ENCODE measurements around the gene EXOC6B.

Gene EXOC6B

DNA sequence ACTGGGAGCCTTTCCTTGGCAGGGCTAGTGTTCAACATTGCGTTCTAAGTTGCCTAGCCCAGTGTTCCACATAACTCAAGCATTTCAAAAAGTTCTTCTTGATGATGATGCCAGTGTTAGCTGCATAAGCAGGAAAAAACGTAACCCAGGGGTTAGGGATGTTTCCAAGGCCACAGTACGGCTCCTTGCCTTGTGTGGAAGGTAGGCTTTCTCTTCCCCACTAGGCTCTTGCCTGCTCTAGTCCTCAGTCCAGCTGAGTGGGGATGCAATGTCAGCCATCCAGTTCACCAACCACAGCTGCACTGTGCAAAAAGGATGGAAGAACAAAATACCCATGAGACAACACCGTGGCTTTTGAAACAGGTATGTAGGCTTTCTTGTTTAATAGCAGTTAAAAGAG, 650.2 kb downstream of the EXOC6B start:
- H3K4me3 ChIP-seq (ENCODE audit: low read length) = no peak overlapping the region
- H2AFZ ChIP-seq (ENCODE audit: low read depth, low read length) = no peak overlapping the region
- no peaks in the 10 kb centered on the region for H3K79me2 ChIP-seq (ENCODE audit: low read length)
- no peaks in the 10 kb centered on the region for H3K9me3 ChIP-seq (ENCODE audit: insufficient read depth, low read length)
- H3K27me3 ChIP-seq (ENCODE audit: low read depth, low read length) = no peaks in the 10 kb centered on the region
- H3K4me2 ChIP-seq (ENCODE audit: low read length) = no peak overlapping the region
- H4K20me1 ChIP-seq (ENCODE audit: insufficient read depth, low read length) = no peaks in the 10 kb centered on the region
- H3K9ac ChIP-seq (ENCODE audit: low read length) = no peak overlapping the region
- H3K4me1 ChIP-seq (ENCODE audit: low read length) = no peaks in the 10 kb centered on the region
- H3K27ac ChIP-seq (ENCODE audit: low read length) = no peak overlapping the region
- no peak for TF ChIP-seq EZH2phosphoT487 (IDR thresholded peaks at IDR 0.05; ENCODE audit: low read depth)
- TF ChIP-seq, protein P1, sequence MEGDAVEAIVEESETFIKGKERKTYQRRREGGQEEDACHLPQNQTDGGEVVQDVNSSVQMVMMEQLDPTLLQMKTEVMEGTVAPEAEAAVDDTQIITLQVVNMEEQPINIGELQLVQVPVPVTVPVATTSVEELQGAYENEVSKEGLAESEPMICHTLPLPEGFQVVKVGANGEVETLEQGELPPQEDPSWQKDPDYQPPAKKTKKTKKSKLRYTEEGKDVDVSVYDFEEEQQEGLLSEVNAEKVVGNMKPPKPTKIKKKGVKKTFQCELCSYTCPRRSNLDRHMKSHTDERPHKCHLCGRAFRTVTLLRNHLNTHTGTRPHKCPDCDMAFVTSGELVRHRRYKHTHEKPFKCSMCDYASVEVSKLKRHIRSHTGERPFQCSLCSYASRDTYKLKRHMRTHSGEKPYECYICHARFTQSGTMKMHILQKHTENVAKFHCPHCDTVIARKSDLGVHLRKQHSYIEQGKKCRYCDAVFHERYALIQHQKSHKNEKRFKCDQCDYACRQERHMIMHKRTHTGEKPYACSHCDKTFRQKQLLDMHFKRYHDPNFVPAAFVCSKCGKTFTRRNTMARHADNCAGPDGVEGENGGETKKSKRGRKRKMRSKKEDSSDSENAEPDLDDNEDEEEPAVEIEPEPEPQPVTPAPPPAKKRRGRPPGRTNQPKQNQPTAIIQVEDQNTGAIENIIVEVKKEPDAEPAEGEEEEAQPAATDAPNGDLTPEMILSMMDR (IDR thresholded peaks at IDR 0.05; ENCODE audit: low read depth, low read length) = no peak
- no peaks in the 10 kb centered on the region for H3K36me3 ChIP-seq (replicated peaks; ENCODE audit: low read depth, low read length)

DNA sequence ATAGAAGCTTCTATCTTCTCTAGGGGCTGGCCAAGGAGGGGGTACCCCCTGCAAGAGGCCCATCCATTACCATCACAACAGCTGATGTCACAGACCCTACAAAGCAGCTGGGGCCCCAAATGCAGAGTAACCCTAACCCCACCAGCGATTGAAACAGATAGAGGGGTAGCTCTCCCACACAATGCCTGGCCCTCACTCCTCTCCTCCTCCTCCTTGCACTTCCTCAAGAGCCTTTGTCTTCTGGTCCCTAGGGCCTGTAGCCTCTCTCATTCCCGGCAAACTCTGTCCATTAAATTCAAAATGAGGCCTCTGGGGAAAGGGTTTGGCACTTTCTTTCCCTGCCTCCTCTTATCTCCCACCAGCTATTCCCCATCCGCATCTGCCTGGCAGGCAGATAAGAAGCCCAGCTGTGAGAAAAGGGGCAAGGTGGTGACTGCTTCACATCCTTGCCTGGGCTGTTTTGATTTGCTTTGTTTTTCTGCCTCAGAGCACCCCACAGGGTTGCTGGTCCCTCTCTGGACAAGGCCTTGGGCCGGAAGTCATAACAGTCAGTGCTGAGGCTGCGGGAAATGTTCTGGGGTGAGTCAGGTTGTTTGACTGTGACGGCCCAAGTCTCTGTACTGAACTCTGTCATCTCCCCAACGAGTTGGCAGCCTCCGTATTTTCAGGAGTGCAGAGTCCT, 652.1 kb downstream of the EXOC6B start:
- Histone ChIP-seq H4K20me1 (ENCODE audit: insufficient read depth, low read length) (no peaks in the 10 kb centered on the region), H3K36me3 (replicated peaks; ENCODE audit: low read depth, low read length) (no peaks in the 10 kb centered on the region), H3K79me2 (ENCODE audit: low read length) (no peaks in the 10 kb centered on the region), H3K4me3 (ENCODE audit: low read length) (no peak overlapping the region), H3K27ac (ENCODE audit: low read length) (no peak overlapping the region), H3K9ac (ENCODE audit: low read length) (no peak overlapping the region), H3K27me3 (ENCODE audit: low read depth, low read length) (no peaks in the 10 kb centered on the region), H3K4me2 (ENCODE audit: low read length) (no peak overlapping the region), H2AFZ (ENCODE audit: low read depth, low read length) (no peak overlapping the region), H3K9me3 (ENCODE audit: insufficient read depth, low read length) (no peaks in the 10 kb centered on the region), H3K4me1 (ENCODE audit: low read length) (no peaks in the 10 kb centered on the region)
- TF ChIP-seq EZH2phosphoT487 (IDR thresholded peaks at IDR 0.05; ENCODE audit: low read depth) = no peak
- TF ChIP-seq, protein P1 (IDR thresholded peaks at IDR 0.05; ENCODE audit: low read depth, low read length) = no peak

DNA sequence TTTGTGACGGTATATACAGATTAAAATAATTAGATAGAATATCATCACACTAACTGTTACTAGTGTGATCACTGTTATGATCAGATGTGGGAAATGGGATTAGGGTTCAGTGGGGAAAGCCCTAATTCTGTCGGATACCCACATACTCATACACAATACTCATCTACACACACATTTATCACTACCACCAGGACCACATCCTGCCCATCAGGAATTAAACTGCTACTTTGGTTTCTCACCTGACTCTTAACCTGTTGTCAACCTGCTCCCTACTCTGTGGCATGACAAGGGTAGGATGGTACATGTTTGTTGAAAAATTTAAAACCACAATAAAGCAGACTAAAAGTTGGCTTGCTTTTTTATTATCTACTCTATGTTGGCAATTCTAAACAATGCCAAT, 653.4 kb downstream of the EXOC6B start:
- Histone ChIP-seq H3K9me3 (ENCODE audit: insufficient read depth, low read length) (no peaks in the 10 kb centered on the region), H3K4me1 (ENCODE audit: low read length) (no peaks in the 10 kb centered on the region), H3K27me3 (ENCODE audit: low read depth, low read length) (no peaks in the 10 kb centered on the region), H3K4me2 (ENCODE audit: low read length) (no peak overlapping the region), H3K36me3 (replicated peaks; ENCODE audit: low read depth, low read length) (no peaks in the 10 kb centered on the region), H2AFZ (ENCODE audit: low read depth, low read length) (no peak overlapping the region), H3K27ac (ENCODE audit: low read length) (no peak overlapping the region), H3K9ac (ENCODE audit: low read length) (no peak overlapping the region), H3K4me3 (ENCODE audit: low read length) (no peak overlapping the region), H4K20me1 (ENCODE audit: insufficient read depth, low read length) (no peaks in the 10 kb centered on the region), H3K79me2 (ENCODE audit: low read length) (no peaks in the 10 kb centered on the region)
- no peak for TF ChIP-seq EZH2phosphoT487 (IDR thresholded peaks at IDR 0.05; ENCODE audit: low read depth)
- TF ChIP-seq, protein P1 (IDR thresholded peaks at IDR 0.05; ENCODE audit: low read depth, low read length) = no peak

DNA sequence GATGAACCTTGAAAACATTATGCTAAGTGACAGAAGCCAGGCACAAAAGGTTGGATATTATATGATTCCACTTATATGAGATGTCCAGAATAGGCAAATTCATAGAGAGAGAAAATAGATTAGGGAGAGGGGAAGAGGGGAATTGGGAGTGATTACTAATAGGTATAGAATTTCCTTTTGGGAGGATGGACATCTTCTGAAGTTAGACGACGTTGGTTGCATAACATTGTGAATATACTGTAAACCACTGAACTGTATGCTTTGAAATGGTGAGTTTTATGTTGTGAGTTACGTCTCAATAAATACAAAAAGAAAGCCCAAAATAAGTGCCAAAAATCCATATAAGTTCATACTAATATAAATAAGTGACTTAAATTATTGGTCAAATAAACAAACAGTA, 659.6 kb downstream of the EXOC6B start:
- Histone ChIP-seq H3K9me3 (ENCODE audit: insufficient read depth, low read length) (no peaks in the 10 kb centered on the region), H3K79me2 (ENCODE audit: low read length) (no peaks in the 10 kb centered on the region), H3K4me3 (ENCODE audit: low read length) (no peak overlapping the region), H3K27ac (ENCODE audit: low read length) (no peak overlapping the region), H3K4me2 (ENCODE audit: low read length) (no peak overlapping the region), H3K9ac (ENCODE audit: low read length) (no peak overlapping the region), H3K27me3 (ENCODE audit: low read depth, low read length) (no peaks in the 10 kb centered on the region), H3K36me3 (replicated peaks; ENCODE audit: low read depth, low read length) (no peaks in the 10 kb centered on the region), H2AFZ (ENCODE audit: low read depth, low read length) (no peak overlapping the region), H4K20me1 (ENCODE audit: insufficient read depth, low read length) (no peaks in the 10 kb centered on the region), H3K4me1 (ENCODE audit: low read length) (no peaks in the 10 kb centered on the region)
- TF ChIP-seq, protein P1 (IDR thresholded peaks at IDR 0.05; ENCODE audit: low read depth, low read length) = no peak
- no peak for TF ChIP-seq EZH2phosphoT487 (IDR thresholded peaks at IDR 0.05; ENCODE audit: low read depth)
